HG03095 (cell line): ENCODE results near the gene MRPL39.

Experiments
- ATAC-seq: cut with Tn5 transposase; IDR thresholded peaks from one replicate; pipeline ENCODE4 v1.9.1; 2021; ENCODE audit warnings: moderate library complexity; ENCODE audit not compliant: unreplicated experiment

The MRPL39 gene

GRCh38 chr21:25541042-25541441 lies 66.2 kb downstream of the MRPL39 start:
- no peak for ATAC-seq

GRCh38 chr21:25539606-25540005 lies 67.7 kb downstream of the MRPL39 start:
- no peak for ATAC-seq

GRCh38 chr21:25537174-25537573 lies 70.1 kb downstream of the MRPL39 start:
- ATAC-seq, result no peak

GRCh38 chr21:25536752-25537151 lies 70.5 kb downstream of the MRPL39 start:
- ATAC-seq, result no peak

- ATAC-seq, result no peak
Measured at GRCh38 chr21:25535849-25536248, 71.4 kb downstream of the MRPL39 start.
